GM11168 (cell line): ENCODE data around the gene CALN1.

ENCODE experiments used
- in situ Hi-C: fragments of 300-500 bp; cut with MboI; formaldehyde crosslinking; loops from one replicate; pipeline ENCODE4 v1.12.0; 2022; ENCODE audit warnings: low sequenced_read_pairs; ENCODE audit not compliant: unreplicated experiment

The CALN1 gene

DNA sequence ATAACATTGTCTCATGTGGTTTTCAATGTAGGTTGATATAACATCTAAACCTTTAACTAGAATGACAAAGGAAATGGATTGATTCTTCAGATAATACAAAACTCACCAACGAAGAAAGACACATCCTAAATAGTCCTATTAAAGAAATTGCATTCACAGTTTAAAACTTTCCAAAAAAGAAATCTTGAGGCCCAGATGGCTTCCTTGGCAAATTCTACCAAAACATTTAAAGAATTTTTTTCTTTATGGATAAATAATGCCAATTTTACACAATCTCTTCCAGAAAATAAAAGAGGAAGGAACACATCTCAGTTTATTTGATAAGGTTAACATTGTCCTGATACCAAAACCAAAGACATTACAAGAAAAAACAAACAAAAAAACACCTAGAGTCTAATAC lies 349.5 kb downstream of the CALN1 start:
- in situ Hi-C loops: no loop called here

DNA sequence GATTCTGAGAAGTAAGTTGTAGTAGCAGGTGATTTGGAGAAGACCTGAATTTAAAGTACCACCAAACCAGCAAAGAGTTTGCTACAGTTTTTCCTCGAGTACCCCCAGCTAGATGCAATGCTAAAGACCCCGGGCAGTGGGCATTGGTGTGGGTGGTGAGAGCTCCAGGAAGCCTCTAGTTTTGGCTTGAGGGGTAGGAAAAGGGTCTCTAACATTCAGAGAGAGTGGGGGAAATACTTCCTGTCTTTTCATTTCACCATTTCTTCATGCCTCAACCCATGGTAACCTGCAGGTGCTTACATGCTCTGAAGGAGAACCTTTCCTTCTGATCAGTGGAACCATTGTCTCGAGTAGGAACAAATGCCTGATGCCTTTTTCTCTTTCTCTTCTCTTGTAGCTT lies 352.2 kb downstream of the CALN1 start:
- in situ Hi-C loops: no loop called here

DNA sequence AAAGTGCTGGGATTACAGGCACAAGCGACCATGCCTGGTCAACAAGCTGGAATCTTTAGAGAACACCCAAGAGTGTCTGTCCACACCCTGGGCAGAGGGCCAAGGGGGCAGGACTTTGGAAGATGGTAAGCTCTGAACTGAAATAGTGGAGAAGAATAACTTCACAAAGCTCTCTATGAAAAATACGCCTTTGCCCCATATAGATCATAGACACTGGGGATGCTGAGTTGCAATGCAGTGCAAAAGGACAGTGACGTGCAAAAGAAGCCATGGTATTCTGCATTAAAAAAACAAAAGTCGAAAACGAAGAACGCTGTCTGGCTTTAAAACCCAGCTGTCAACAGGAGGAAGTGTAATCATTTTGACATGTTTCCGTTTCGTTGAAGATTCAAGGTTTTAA lies 353.6 kb downstream of the CALN1 start:
- in situ Hi-C loops: no loop called here

DNA sequence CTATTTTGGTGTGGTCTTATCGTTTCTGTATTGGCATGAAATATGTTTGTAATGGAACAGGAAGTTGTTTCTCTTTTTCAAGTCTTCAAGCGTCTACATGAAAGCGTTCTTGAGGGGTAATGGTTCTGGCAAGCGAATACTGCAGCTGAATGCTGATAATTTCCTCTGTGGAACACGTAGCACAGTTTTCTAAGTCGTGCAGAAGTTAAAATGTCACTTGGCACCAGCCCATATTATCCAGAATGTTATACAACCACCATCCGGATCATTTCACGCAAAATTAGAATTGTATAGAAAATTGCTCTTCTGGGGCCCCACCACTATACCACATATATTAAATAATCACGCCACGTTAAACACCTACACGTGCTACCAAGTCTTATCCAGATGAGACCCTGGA lies 354.3 kb downstream of the CALN1 start:
- in situ Hi-C loops: no loop called here

DNA sequence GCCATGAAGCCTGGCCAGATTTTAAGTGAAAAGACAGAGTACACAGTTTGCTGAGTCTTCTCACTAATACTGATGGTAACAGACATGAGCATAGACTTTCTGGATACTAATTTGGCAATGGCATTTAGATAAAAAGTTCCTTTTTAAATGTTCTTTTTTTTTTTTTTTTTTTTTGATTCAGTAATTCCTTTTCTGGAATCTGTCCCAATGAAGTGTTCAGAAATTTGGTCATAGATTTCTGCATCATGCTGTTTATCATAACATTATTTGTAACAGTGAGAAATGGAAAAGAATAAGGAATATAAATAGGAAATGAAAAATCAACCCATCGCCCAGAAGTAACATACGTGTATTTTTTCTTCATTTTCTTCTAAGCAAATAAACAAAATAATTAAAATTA lies 354.9 kb downstream of the CALN1 start:
- in situ Hi-C loops: no loop called here

DNA sequence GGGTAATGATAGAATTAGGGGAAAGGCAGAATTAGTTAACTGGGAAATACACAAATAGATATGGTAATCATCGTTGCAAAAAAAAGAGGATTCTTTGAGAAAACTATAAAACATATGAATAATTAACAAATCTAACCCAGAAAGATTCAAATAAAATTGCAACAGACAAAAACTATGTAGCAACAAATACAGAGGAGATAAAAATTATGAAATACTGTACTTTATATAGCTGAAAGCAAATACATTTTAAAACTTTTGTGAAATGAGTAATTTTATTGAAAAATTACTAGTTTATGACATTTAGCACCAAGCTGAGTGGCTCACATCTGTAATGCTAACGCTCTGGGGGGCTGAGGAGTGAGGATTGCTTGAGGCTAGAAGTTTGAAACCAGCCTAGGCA lies 356.7 kb downstream of the CALN1 start:
- in situ Hi-C loops: no loop called here

DNA sequence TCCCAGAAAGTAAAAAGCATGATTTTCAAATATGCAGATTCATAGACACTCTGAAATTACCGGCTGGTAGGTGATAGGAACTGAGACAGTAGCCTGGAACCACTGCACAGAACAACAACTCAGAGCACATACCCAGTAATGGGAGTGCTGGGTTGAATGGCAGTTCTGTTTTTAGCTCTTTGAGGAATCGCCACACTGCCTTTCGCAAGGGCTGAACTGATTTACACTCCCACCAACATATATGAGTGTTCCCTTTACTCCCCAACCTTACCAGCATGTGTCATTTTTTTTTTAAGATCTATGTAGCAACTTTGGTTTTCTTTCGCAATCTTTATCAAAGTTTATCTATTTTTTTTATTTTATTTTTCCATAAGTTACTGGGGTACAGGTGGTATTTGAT lies 358.8 kb downstream of the CALN1 start:
- in situ Hi-C loops: no loop called here

DNA sequence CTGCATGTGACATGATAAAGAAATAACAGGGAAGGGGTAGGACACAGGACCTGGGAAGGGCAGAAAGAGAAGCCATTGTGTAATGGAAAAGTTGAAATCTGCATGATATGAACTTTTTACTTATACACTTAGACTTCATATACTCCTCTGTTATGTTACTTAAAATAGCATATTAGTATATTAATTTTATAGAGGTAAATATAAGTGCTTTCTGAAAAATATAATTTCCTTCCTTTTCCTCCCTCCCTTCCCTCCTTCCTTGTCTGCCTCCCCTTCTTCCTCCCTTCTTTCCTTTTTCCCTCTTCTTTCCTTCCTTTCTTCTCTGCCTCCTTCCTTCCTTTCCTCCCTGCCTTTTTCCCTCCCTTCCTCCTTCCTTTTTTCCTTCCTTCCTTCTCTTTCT lies 363.7 kb downstream of the CALN1 start:
- in situ Hi-C loops: no loop called here

DNA sequence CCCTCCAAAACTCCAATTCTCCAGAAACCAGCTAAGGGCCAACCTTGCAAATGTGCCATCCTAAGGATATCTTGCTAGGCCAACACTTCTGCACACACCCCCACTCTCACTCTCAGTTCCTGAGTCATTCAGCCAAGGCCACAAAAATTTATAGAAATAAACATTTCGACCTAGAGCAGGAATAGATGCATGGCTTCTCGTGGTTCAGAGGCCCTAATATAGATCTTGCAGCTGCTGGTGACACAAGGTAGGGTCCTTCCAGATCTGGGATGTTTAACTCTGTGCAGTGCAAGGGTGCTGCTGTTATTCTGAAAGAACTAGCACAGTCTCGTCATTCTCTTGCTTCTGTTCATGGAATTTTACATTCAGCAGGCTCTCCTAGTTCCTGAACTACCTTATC lies 369.3 kb downstream of the CALN1 start:
- in situ Hi-C loops: no loop called here

DNA sequence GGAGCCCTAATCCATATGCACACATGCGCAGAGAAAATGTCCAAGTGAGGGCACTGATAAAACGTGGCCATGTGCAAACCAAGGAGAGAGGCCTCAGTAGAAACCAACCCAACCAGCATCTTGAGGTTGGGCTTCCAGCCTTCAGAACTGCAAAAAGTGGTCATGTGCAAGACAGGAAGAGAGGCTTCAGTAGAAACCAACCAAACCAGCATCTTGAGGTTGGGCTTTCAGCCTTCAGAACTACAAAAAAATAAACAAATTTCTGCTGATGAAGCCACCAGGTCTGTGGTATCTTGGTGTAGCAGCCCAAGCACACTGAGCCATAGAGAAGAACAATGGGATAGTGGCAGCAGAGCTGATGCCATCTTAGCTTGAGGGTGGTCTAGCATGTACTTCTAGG lies 371.5 kb downstream of the CALN1 start:
- in situ Hi-C loops: no loop called here

DNA sequence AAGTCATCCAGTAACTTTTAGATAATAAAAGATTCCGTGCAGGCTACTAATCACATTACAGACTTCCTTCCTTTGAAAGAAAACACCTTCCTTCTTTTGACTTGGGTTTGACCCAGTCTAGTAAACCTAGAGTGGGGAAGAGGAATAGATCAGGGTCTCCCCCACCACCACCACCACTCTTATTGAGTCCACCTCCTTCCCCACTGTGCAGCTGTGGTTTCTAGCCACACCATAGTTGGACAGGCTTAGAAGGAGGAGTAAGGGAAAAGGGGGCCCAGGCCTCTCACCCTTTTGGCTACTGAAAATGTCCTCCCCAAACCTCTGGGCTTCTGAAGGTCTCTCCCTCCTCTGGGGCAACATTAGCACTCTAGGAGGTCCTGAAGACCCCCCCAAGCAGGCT lies 372.7 kb downstream of the CALN1 start:
- in situ Hi-C loops: no loop called here

DNA sequence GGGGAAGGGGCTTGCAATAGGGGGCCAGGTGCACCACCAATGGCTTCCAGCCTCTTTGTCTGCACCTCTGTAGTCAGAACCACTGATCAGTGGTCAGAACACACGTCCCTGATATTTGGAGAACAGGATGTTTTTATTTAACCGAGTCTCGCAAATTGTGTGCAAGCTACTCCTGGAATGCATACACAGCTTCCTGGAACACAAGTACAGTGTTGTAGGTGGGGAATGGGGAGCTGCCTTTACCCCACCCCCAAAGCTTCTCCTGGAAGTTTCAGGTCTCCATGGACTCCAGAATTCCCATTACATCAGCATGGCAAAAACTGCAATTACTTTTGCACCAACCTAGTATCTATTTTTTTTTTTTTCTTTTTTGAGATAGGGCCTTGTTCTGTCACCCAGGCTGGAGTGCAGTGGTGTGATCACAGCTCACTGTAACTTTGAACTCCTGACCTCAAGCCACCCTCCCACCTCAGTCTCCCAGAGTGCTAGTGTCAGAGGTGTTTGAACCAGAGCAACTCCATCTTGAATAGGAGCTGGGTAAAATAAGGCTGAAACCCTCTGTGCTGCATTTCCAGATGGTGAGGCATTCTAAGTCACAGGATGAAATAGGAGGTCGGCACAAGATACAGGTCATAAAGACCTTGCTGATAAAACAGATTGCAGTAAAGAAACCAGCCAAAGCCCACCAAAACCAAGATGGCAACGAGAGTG lies 374.0 kb downstream of the CALN1 start:
- in situ Hi-C loops: no loop called here

DNA sequence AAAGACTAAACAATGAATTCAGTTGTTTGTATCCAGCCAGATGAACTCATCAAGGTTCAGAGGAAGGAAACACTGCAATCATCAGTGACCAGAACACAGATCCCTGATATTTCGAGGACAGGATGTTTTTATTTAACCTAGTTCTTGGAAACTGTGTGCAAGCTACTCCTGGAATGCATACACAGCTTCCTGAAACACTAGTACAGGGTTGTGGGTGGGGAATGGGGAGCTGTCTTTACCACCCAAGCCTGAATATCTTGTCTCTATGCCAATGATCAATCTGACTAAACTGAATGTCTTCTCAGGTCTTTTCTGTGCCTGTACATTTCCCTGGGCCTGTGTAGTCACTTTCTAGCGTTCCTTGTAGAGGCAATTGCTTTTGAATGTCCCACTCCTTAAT lies 374.6 kb downstream of the CALN1 start:
- in situ Hi-C loops: no loop called here

DNA sequence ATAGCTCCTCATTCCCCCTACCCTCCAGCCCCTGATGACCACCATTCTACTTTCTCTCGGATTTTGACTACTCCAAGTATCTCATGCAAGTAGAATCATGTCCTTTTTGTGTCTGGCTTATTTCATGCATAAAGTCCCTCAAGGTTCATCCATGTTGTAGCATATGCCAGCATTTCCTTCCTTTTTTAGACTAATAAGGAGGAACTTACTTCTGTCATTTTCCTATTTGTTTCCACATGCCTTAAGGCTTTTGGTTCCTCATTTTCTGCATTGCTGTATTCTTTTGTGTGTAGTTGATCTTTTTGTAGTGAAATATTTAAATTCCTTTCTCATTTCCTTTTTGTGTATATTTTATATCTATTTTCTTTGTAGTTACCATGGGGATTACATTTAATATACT lies 376.9 kb downstream of the CALN1 start:
- in situ Hi-C loops: no loop called here

DNA sequence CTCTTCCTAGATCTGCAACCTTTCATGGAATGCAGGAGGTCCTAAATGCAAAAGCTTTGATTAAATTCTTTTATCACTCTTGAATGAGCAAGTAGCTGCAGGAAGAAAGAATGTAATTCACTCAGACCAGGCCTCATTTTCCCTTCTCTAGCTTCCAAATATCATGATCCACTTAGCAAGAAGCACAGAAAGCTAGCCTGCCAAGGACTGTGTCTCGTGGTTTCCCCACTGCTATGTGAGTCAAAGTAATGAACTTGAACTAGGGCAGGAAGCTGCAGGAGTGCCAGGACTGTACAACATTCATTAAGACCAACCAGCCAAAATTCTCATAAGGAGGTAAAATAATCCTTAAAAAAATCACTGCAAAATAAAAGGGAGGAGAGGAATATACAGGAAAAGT lies 379.2 kb downstream of the CALN1 start:
- in situ Hi-C loops: no loop called here

DNA sequence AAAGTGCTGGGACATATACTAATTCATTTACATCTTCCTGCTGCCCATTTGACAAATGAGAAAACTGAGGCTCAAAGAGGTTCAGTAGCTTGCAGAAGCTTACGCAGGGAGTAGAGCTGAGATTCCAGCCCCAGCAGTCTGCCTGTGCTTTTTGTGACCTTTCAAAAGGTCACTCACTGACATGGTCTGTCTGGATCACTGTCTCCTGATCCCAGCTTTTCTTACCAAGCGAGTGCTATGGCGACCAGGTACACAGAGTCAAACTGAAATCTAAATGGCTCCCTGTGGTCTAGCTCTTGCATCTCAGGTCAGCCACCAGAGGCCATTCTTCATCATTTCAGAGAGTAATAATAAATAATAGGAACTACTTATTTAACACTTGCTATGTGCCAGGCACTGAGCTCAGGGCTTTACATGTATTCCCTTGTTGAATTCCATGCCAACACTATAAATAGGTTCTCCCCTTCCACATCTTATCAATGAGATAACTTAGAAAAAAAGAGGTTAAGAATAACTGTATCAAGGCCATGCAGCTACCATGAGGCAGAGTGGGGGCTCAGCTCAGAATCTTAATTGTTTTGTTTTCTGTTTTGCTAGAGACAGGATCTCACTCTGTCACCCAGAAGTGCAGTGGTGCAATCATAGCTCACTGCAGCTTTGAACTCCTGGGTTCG lies 381.0 kb downstream of the CALN1 start:
- in situ Hi-C loops: no loop called here

DNA sequence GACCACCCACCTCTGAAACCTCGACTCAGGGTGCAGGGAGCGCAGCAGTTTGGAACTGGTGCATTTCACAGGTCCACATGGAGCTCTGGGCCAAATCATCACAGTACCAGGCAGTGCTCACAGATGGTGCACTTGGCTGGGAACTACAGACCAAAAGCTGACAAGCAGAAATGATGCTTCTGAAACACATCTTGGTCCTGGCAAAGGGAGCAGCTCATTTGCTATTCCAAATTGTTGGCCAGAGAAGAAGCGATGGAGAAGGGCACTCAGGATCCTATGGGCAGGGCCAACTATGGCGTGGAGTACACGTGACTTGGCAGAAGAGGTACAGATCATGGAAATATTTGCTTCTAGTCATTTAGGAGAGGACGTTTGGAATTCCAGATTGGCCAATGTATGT lies 383.9 kb downstream of the CALN1 start:
- in situ Hi-C loops: no loop called here

DNA sequence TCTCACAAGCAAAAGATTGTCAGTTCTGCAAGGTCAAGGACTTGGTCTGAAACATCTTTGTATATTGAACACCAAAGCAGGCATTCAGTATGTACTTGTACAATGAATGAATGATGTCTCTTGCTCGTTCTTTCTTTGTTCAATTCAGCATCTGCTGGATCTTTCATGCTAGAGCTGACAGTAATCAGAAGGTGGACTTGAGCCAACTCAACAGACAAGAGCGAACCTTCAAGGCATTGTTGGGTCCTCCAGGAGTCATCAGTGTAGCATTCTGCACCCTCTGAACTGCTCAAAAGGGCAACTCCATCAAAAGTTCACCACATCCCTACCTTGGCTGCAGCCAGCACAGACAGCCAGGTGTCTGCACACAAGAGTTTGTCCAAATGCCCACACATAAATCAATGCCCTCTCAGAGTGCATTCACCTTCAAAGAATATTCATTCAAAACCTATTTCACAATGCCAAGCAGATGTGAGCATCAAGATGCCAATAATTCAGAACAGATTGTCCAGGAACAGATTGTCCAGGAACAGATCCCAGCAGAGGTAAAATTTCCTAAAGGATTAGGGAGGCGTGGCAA lies 386.7 kb downstream of the CALN1 start:
- in situ Hi-C loops: no loop called here

DNA sequence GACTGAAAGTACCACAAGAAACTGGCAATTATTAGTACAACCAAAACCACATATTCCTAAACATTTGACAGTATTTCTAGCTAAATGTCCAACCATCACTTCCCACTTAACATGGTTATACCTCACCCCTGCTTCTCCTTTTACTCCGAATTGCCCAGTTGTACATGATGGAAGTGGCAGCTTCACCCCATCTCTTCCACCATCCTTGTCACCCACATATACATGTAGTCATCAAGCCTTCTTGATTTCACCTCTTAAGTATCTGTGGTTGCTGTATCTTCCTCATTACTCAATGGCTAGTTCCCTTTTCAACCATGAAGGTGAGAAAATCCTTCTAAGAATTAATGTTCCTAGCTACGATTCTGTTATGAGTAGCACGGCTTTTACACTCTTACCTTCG lies 388.2 kb downstream of the CALN1 start:
- in situ Hi-C loops: no loop called here

DNA sequence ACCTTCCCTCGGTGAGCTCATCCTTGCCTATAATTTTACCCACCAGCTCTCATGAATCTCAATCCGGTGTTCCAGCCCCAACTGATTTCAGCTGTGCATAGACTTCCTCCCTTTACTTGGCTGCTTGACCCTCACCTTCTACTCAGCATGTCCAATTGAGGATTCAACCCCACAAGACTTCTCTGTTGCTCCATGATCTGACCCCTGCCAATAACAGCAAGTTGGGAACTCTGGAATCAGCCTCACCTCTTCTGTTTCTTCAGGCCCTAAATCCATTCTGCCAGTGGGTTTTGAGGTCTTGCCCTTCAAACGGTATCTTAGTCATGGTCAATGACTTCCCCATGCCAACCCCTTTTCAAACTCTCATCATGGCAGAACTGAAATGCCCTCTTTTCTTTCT lies 390.4 kb downstream of the CALN1 start:
- in situ Hi-C loops: no loop called here

DNA sequence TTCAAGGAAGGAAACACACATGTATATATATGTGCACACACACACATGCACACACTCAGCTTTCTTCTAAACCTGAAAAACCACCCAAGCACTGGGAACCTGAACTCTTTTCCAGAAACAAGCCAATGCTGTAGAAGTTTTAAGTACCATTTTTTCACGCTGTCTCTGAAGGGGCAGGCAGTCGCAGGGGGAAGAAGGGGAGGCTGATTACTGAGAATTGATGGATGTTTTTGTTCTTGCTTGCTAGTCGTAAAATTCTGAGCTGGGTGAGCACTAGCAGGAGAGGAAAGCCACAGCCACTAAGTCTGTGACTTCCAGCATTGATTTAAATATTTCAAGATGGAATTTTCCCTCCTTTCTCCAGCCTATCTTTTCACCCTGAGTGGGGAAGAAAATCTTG lies 391.8 kb downstream of the CALN1 start:
- in situ Hi-C loops: no loop called here

DNA sequence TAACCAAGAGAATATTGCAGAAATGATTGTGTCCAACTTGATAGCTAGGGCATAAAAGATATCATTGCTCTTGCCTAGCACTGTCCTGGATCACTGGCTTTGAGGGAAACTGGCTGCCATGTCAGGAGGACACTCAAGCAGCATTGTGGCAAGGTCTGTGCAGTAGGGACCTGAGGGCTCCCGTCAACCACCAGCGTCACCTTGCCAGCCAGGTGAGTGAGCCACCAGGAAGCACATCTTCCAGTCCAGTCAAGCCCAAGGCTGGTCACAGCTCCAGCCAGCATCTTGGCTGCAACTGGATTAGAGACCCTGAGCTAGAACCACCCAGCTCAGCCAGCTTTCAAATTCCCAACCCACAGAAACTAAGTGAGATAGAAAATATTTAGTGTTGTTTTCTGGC lies 392.7 kb downstream of the CALN1 start:
- in situ Hi-C loops: no loop called here
